Colonic mucosa (tissue), 4 donors: ENCODE measurements around the gene ACAD8. TPM values are rescaled to one million over a fixed set of nuclear protein-coding genes. Genes with fewer than 3 reads are reported as not detected.

Source experiments
- DNase-seq: peaks from one replicate; pipeline ENCODE4 v3.0.0-alpha.2; 2020
- H3K27ac ChIP-seq: fragments of 200-600 bp; one replicate; pipeline ENCODE4 v1.8.0; 2021
- H3K27me3 ChIP-seq: fragments of 200-600 bp; one replicate; pipeline ENCODE4 v1.8.0; 2021
- H3K36me3 ChIP-seq: fragments of 200-600 bp; one replicate; pipeline ENCODE4 v1.8.0; 2021
- H3K4me1 ChIP-seq: fragments of 200-600 bp; one replicate; pipeline ENCODE4 v1.8.0; 2021; ENCODE audit warnings: mild to moderate bottlenecking
- H3K4me3 ChIP-seq: fragments of 200-600 bp; one replicate; pipeline ENCODE4 v1.8.0; 2021
- H3K9ac ChIP-seq, 2 donors: one replicate each; pipeline ENCODE4 v1.7.0; 2013; ENCODE audit warnings: control low read depth in 2 of 2, low read depth in 2 of 2, low read length in 2 of 2
- H3K9me3 ChIP-seq: fragments of 200-600 bp; one replicate; pipeline ENCODE4 v1.8.0; 2021
- intact Hi-C: fragments of 100-400 bp; cut with DNase I; formaldehyde crosslinking; loops from one replicate; pipeline ENCODE4 v1.14.1; 2022
- total RNA-seq, 2 donors: library from RNA; stranded (reverse); fragmentation: NEBNext Ultra II Directional in 1 of 2; extraction: Animal tissue kit (Norgen Biotek cat#: 25700) in 1 of 2; gene quantifications; one replicate each; pipeline ENCODE4 v1.2.1, GENCODE V29; 2021
- TF ChIP-seq, protein P1 (sequence below): fragments of 200-600 bp; IDR thresholded peaks from one replicate; pipeline ENCODE4 v1.8.0; 2022; ENCODE audit warnings: antibody characterized with exemption, mild to moderate bottlenecking
- donor health status: healthy.
- donor health status: DM: no; HTN: no; CAD: no.
- donor health status: DM: no; HTN: no; CAD: no.

The ACAD8 gene
- total RNA-seq, 2 donors from 2014 or later = 27.5 to 30.2 TPM

DNA sequence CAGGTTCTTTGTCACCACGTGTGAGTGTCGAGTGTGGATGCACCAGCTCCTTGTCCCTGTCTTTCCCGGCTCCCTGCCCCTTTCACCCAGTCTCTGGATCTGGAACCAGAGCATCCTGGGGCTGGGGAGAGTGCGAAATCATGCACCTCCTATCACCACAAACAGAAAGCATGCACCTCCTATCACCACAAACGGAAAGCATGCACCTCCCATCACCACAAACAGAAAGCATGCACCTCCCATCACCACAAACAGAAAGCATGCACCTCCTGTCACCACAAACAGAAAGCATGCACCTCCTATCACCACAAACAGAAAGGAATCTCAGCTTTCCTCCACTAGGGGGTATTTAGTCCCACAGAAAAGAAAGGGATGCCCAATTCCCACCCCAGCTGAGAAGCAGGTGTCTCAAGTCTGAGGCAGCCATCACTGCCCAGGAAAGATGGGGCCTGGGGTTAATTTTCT is 16.9 kb downstream of the ACAD8 start:
- Histone ChIP-seq H3K27me3 (peaks cover 30% of the 10 kb centered on the region), H3K9me3 (no peaks in the 10 kb centered on the region), H3K4me3 (no peak overlapping the region), H3K36me3 (no peaks in the 10 kb centered on the region), H3K27ac (no peak overlapping the region), H3K4me1 (no peaks in the 10 kb centered on the region), H3K9ac (no peak overlapping the region)
- TF ChIP-seq, protein P1, sequence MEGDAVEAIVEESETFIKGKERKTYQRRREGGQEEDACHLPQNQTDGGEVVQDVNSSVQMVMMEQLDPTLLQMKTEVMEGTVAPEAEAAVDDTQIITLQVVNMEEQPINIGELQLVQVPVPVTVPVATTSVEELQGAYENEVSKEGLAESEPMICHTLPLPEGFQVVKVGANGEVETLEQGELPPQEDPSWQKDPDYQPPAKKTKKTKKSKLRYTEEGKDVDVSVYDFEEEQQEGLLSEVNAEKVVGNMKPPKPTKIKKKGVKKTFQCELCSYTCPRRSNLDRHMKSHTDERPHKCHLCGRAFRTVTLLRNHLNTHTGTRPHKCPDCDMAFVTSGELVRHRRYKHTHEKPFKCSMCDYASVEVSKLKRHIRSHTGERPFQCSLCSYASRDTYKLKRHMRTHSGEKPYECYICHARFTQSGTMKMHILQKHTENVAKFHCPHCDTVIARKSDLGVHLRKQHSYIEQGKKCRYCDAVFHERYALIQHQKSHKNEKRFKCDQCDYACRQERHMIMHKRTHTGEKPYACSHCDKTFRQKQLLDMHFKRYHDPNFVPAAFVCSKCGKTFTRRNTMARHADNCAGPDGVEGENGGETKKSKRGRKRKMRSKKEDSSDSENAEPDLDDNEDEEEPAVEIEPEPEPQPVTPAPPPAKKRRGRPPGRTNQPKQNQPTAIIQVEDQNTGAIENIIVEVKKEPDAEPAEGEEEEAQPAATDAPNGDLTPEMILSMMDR = no peak
- intact Hi-C loops = loop anchor here (5.0 kb wide), 1 partner anchor 57 kb away; no protein-coding TSS in a partner anchor
- DNase-seq = no peak

DNA sequence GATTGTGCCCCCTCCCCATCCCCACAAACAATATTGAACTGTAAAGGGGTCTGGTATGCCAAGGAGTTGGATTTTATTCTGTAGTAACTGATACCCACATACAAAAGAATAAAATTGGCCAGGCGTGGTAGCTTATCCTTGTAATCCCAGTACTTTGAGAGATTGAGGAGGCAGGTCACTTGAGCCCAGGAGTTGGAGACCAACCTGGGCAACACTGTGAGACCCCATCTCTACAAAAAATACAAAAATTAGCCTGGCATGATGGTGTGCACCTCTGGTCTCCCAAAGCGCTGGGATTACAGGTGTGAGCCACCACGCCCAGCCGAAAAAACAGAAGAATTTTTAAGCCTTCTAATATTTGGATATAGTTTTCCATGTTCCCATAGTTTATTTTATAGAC is 18.6 kb downstream of the ACAD8 start:
- H3K27ac ChIP-seq = no peak overlapping the region
- intact Hi-C loops = loop anchor here (5.0 kb wide), 1 partner anchor 55 kb away; no protein-coding TSS in a partner anchor
- H3K36me3 ChIP-seq = no peaks in the 10 kb centered on the region
- no peak overlapping the region for H3K4me3 ChIP-seq
- no peaks in the 10 kb centered on the region for H3K4me1 ChIP-seq
- H3K27me3 ChIP-seq = peaks cover 46% of the 10 kb centered on the region
- TF ChIP-seq, protein P1 = no peak
- DNase-seq = no peak
- H3K9me3 ChIP-seq = no peaks in the 10 kb centered on the region
- H3K9ac ChIP-seq = no peak overlapping the region

DNA sequence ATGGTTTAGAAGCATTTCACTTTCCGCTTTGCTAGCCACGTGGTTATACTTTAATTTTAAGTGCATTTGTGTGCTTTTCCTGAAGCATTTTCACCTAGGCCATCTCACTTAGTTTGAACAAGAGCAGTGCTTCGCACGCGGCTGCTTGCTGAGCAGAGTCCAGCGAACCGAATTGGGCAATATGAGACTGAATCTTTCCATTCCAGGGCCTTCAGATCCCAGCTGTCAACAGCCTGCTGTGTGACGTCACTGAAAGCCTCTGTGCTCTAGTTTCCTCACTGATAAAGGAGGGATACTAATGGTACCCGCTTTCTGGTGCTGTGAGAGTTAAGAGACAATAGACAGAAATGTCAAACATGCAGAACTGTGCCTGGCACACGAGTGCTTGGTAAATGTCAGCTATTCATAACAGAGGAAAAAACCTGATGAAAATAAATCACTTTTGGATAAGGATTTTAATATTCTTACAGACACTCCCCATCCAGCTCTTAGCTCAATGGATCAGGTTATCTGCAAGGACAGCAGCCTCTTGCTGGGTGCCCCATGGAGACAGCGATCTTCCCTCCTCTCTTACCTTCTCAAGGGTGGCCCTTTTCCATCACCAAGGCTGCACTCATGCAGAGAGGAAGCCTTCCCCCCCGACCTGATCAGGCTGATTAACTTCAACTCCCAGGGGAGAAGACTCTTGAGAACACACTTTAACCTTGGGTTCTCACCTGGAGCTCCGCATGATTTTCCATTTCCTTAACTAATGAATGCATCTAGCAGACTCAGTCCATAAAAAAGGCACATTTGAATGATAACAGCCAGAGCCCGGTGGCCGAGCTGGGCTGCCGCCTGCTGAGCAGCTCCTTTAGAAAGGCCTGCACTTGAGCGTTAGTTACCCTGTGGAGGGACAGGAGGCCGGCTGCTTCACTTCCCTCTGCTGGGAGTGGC is 19.3 kb downstream of the ACAD8 start:
- no peak overlapping the region for H3K9ac ChIP-seq
- H3K27ac ChIP-seq = no peak overlapping the region
- no peaks in the 10 kb centered on the region for H3K9me3 ChIP-seq
- no peak for DNase-seq
- intact Hi-C loops = loop anchor here (5.0 kb wide), 1 partner anchor 55 kb away; no protein-coding TSS in a partner anchor
- no peaks in the 10 kb centered on the region for H3K4me1 ChIP-seq
- TF ChIP-seq, protein P1 = no peak
- H3K27me3 ChIP-seq = peaks cover 53% of the 10 kb centered on the region
- no peak overlapping the region for H3K4me3 ChIP-seq
- no peaks in the 10 kb centered on the region for H3K36me3 ChIP-seq

DNA sequence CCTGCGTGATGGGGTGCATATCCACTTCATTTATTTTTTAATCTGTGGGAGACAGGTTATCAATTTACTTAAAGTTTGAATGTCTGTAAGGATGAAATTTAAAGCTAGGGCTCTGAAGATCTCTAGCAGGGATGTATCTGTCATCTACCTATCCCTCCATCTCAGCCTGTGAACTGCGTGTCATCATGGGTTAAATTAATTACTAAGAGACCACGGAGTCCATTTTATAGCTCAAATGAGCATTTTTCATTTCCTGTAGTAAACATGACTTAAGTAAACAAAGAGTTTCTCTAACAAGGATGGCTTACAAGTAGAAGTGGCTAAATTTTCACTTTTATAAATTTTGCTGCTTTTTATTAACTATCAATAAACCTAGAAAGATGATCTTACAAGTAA is 19.9 kb downstream of the ACAD8 start:
- Histone ChIP-seq H3K9me3 (no peaks in the 10 kb centered on the region), H3K9ac (no peak overlapping the region), H3K4me1 (no peaks in the 10 kb centered on the region), H3K4me3 (no peak overlapping the region), H3K27ac (no peak overlapping the region), H3K36me3 (no peaks in the 10 kb centered on the region), H3K27me3 (peaks cover 58% of the 10 kb centered on the region)
- intact Hi-C loops = loop anchor here (5.0 kb wide), 1 partner anchor 54 kb away; no protein-coding TSS in a partner anchor
- no peak for DNase-seq
- TF ChIP-seq, protein P1 = no peak

DNA sequence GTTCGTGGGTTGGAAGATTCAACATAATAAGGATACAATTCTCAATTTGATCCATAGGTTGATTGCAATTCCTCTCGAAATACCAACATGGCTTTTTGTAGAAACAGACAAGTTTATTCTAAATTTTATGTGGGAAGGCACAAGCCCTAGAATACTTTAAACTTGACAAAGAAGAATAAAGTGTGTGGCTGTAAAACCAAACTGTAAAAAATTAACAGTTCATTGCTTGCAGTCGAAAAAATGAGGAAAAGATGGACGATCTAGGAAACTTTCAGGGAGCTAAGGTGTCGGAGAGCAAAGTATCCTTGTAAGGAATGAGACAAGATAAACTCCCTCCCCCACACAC is 21.8 kb downstream of the ACAD8 start:
- H3K4me1 ChIP-seq = no peaks in the 10 kb centered on the region
- DNase-seq = no peak
- intact Hi-C loops = no loop called here
- H3K36me3 ChIP-seq = no peaks in the 10 kb centered on the region
- TF ChIP-seq, protein P1 = no peak
- no peak overlapping the region for H3K27ac ChIP-seq
- no peaks in the 10 kb centered on the region for H3K9me3 ChIP-seq
- H3K27me3 ChIP-seq = peaks cover 58% of the 10 kb centered on the region
- H3K4me3 ChIP-seq = no peak overlapping the region
- no peak overlapping the region for H3K9ac ChIP-seq
